Measurements from ENCODE around the gene RAD50. TPM values are rescaled to one million over a fixed set of nuclear protein-coding genes. Genes with fewer than 3 reads are reported as not detected.

The RAD50 gene
- total RNA-seq, 1 donor from 2014 or later = 21.3 TPM

DNA sequence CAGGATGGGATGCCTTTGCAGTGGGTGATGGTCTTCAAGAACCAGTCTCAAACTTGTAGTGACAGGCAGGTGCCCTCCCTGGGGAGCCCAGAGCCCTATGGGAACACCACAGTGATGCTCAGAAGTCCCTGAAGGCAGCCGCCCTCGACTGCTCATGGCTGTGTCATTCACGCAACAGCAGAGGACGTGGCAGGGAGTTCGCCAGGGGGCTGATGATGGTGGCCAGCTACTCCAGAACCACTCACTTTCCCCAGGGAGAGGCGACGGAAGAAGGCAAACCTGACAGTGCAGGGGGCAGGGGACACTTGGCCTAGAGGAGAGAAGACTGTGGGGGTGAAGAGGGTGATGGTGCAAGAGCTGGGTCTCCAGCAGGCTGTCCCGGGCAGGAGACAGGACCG lies 105.2 kb downstream of the RAD50 start:
- H3K4me3 ChIP-seq (ENCODE audit: low read depth, low read length) = no peak overlapping the region
- TF ChIP-seq, protein P1, sequence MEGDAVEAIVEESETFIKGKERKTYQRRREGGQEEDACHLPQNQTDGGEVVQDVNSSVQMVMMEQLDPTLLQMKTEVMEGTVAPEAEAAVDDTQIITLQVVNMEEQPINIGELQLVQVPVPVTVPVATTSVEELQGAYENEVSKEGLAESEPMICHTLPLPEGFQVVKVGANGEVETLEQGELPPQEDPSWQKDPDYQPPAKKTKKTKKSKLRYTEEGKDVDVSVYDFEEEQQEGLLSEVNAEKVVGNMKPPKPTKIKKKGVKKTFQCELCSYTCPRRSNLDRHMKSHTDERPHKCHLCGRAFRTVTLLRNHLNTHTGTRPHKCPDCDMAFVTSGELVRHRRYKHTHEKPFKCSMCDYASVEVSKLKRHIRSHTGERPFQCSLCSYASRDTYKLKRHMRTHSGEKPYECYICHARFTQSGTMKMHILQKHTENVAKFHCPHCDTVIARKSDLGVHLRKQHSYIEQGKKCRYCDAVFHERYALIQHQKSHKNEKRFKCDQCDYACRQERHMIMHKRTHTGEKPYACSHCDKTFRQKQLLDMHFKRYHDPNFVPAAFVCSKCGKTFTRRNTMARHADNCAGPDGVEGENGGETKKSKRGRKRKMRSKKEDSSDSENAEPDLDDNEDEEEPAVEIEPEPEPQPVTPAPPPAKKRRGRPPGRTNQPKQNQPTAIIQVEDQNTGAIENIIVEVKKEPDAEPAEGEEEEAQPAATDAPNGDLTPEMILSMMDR (conservative IDR thresholded peaks at IDR 0.05; ENCODE audit: low read depth, low read length) = no peak

DNA sequence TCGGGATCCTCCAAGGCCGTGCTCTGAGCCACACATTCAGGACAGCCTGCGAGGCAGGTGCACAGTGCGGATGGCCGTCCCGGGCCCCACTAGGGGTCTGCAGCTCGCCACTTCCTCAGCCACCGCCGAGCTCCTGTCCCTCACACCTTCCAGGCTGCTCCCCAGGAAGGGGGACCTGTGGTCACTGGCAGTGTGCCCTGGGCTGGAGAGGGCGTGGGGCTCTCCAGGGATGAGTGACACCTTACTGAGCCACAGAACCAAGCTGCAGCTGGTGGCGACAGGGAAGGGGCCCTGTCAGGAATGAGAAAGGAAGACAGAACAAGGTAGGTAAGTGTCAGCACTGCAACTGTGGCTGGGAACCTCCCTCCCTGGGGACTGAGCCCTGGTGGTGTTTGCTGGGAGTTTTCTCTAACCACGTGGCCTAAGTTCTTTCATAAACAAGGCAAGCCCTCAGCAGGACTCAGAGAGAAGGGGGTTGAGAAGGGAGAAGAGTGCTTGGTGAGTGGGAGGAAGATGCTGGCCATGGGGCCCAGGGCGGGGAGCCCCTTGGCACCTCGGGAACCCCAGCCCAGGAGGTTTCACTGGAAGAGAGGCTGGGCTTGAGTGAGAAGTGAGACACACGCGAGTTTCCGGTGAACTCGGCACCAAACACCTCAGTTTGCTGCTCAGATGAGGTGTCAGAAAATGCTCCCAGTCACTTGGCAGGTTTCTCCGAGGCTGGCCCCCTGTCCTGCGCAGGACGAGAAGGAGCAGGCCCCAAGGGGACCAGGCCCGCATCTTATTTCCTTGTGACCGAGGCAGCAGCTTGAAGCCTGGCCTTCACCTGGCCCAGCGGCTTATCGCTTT lies 106.4 kb downstream of the RAD50 start:
- no peak for DNase-seq (ENCODE audit: low read depth)
- no peak overlapping the region for H3K4me3 ChIP-seq (ENCODE audit: low read depth, low read length)
- TF ChIP-seq, protein P1 (conservative IDR thresholded peaks at IDR 0.05; ENCODE audit: low read depth, low read length) = no peak

More for the DNA sequence above, 105.2 kb downstream of the RAD50 start:
- DNase-seq (ENCODE audit: low read depth) = no peak

DNA sequence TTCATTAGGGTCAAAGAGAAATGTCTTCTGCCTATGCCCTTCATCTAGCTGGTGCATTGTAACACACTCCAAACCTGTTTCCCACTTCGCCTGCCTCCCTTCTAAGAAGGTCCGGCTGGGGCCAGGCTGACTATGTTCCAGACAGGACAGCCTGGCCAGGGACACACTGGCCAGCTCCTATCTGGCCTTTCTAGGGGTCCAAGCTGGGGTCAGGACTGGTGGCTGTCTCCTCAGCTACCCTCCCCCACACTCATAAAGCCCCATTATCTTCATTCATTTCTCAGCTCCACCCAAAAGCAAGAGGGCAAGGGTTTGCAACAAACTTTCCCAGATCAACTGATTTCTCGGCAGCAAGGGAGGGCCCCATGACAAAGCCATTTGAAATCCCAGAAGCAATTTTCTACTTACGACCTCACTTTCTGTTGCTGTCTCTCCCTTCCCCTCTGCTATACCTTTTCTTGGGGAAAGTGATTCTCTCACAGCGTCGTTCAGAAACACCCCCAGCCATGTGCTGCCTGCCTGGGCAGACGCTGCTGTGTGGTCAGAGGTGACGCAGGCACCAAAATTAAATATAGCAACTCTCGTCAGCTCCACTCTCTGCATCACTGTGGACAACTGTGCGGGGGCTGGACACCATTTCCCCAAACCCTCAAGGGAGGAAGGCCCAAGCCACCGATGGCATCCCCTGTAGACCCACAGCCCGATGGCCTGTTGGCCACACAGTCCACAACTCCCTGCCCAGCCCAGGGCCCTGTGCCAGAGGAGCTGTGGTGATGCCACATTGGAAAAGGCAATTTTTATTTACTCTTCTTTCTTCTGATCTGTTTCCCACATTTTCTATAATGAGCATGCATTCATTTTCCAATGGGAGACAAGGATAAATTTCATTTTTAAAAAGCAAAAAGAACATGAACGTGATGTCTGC lies 107.3 kb downstream of the RAD50 start:
- H3K4me3 ChIP-seq (ENCODE audit: low read depth, low read length) = no peak overlapping the region
- DNase-seq (ENCODE audit: low read depth) = no peak
- TF ChIP-seq, protein P1 (conservative IDR thresholded peaks at IDR 0.05; ENCODE audit: low read depth, low read length) = no peak

DNA sequence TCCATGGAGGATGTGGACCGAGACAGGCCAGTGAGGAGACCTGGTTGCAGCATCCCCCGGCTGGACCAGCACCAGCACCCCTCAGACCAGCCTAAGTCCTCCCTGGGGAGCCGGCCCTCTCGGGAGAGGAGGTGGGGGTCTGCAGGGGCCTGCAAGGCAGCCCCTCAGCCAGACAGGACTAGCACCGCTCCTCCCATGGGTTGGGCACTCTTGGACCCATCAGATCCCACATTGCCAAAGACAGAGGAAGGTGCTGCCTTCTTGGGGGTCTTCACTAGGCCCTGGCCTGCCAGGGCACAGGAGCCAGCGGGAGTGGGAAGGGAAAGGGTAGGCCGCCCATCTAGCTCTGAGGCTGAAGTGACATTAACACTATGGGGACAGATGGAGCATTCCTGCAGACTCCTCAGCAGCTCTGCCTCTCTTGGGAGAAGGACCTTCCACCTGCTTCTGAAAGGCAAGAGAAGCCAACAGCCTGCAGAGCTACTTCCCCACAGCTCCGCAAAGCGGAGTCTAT lies 108.0 kb downstream of the RAD50 start:
- TF ChIP-seq, protein P1 (conservative IDR thresholded peaks at IDR 0.05; ENCODE audit: low read depth, low read length) = no peak
- H3K4me3 ChIP-seq (ENCODE audit: low read depth, low read length) = no peak overlapping the region
- DNase-seq (ENCODE audit: low read depth) = no peak

DNA sequence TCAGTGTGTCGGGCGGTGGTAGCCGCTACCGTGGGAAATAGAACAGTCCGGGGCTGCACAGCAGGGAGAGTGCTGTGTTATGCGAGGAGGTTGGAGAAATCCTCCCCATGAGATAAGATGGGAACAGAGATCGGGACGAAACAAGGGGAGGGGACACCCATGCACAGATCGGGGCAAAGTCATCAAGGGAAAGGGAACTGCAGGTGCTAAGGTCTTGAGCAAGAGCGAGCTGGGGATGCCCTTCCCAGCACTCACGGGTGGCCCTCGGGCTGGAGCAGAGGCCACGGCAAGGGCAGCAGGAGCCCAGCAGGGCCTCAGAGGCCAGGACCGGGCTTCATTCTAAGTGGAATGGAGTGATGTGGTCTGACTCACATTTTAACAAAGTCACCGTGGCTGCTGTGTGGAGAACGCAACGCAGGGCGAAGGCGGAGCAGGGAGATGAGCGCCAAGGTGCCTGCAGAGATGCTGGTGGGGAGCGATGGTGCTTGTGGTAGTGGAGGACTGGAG lies 108.8 kb downstream of the RAD50 start:
- DNase-seq (ENCODE audit: low read depth) = no peak
- TF ChIP-seq, protein P1 (conservative IDR thresholded peaks at IDR 0.05; ENCODE audit: low read depth, low read length) = no peak
- no peak overlapping the region for H3K4me3 ChIP-seq (ENCODE audit: low read depth, low read length)

DNA sequence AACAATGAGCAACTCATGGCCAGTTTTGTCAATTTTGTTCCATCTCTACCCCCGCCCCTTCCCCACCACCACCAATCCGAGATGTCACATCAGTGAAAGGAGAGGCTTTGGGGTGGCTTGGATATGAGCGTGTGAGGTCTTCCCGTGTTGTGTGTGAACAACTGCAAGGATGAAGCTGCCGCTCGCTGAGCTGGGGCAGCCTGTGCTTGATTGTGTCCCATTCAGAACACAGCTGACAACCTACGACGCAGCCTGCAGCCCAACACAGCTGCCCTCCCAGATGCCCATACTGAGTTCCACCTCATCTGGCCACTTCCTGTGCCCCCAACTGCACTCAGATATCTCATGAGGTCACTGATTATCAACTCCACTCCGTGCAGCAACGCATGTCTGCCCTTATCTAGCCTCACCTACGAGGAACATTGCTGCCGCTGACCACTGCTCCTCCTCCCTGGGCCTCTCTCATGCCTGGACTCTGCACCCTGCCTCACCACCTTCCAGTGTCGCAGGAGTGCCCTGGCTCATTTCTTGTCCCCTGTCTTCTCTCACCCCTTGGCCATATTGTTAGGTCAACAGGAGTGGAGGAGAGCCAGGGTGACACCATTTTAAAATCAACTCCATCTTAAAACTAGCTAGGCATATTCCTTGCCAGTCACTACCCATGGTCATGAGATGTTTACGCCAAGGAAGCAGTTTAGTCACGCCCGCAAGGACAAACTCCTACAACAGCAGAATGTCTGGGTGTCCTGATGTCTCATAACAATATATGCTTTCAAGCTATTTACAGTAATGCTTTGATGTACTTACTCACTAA lies 109.7 kb downstream of the RAD50 start:
- TF ChIP-seq, protein P1 (conservative IDR thresholded peaks at IDR 0.05; ENCODE audit: low read depth, low read length) = no peak
- H3K4me3 ChIP-seq (ENCODE audit: low read depth, low read length) = no peak overlapping the region
- DNase-seq (ENCODE audit: low read depth) = no peak

All from epithelial cell of proximal tubule (primary cell).